ENCODE results near the gene DMAC2L.

The DMAC2L gene

GRCh38 chr14:50366115-50366514 is 54.0 kb downstream of the DMAC2L start:
- CTCF ChIA-PET, result no interaction called here
- TF ChIP-seq, protein P1, sequence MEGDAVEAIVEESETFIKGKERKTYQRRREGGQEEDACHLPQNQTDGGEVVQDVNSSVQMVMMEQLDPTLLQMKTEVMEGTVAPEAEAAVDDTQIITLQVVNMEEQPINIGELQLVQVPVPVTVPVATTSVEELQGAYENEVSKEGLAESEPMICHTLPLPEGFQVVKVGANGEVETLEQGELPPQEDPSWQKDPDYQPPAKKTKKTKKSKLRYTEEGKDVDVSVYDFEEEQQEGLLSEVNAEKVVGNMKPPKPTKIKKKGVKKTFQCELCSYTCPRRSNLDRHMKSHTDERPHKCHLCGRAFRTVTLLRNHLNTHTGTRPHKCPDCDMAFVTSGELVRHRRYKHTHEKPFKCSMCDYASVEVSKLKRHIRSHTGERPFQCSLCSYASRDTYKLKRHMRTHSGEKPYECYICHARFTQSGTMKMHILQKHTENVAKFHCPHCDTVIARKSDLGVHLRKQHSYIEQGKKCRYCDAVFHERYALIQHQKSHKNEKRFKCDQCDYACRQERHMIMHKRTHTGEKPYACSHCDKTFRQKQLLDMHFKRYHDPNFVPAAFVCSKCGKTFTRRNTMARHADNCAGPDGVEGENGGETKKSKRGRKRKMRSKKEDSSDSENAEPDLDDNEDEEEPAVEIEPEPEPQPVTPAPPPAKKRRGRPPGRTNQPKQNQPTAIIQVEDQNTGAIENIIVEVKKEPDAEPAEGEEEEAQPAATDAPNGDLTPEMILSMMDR (IDR thresholded peaks at IDR 0.05; ENCODE audit: insufficient read depth, low read length, missing control alignments), result no peak
- POLR2A ChIA-PET, result no interaction called here
- no peak overlapping the region for H3K4me3 ChIP-seq (ENCODE audit: low read depth, low read length)
- no peak for DNase-seq (ENCODE audit: low read depth, low spot score)

- ChIA-PET CTCF (no interaction called here), POLR2A (no interaction called here)
- DNase-seq (ENCODE audit: low read depth, low spot score), result no peak
- TF ChIP-seq, protein P1 (IDR thresholded peaks at IDR 0.05; ENCODE audit: insufficient read depth, low read length, missing control alignments), result no peak
- no peak overlapping the region for H3K4me3 ChIP-seq (ENCODE audit: low read depth, low read length)
These were observed 54.5 kb downstream of the DMAC2L start for GRCh38 chr14:50366589-50366988.

DNA sequence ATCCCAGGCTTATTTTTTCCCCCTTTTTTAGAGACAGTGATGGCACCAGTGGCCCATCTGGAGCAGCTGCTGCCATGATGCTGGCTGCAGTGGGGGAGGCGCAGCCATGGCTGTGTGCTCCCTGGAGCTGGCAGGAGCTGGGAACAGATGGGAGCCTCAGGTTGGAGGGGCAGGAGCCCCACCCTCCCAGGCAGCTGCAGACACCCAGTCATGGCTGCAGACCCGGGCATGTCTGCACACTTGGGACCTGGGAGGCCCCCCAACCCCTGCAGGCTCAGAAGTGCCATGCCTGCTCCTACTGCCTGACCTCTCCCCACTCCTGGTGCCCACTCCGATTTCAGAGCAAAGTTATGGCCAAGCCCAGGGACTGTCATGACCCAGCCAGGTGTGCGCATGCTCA is 59.4 kb downstream of the DMAC2L start:
- CTCF ChIA-PET, result no interaction called here

GRCh38 chr14:50373959-50374358 is 61.8 kb downstream of the DMAC2L start:
- TF ChIP-seq, protein P1 (IDR thresholded peaks at IDR 0.05; ENCODE audit: insufficient read depth, low read length, missing control alignments), result no peak
- ChIA-PET CTCF (interaction anchor here (0.7 kb wide), 1 partner anchor 56 kb away, joined by 4 read pairs; no protein-coding TSS in a partner anchor), POLR2A (no interaction called here)
- no peak overlapping the region for H3K4me3 ChIP-seq (ENCODE audit: low read depth, low read length)
- DNase-seq (ENCODE audit: low read depth, low spot score), result no peak

More for the DNA sequence above, 59.4 kb downstream of the DMAC2L start:
- H3K4me3 ChIP-seq (ENCODE audit: low read depth, low read length), result no peak overlapping the region
- TF ChIP-seq, protein P1 (IDR thresholded peaks at IDR 0.05; ENCODE audit: insufficient read depth, low read length, missing control alignments), result no peak
- no peak for DNase-seq (ENCODE audit: low read depth, low spot score)
- POLR2A ChIA-PET, result interaction anchor here (0.6 kb wide), 1 partner anchor 11 kb away, joined by 3 read pairs; no protein-coding TSS in a partner anchor

DNA sequence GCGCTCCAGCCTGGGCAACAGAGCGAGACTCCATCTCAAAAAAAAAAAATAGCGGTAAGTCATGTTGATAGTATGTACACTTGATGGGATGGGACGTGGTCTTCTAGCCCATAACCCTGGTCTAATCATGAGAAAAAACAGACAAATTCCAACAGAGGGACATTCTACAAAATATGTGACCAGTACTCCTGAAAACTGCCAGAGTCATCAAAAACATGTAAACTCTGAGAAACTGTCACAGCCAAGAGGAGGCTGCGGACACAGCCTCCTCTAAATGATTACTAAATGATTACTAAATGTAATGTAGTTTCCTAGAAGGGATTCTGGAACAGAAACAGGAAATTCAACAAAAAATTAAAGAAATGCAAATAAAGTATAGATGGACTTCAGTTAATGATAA is 63.6 kb downstream of the DMAC2L start:
- TF ChIP-seq, protein P1 (IDR thresholded peaks at IDR 0.05; ENCODE audit: insufficient read depth, low read length, missing control alignments), result no peak
- CTCF ChIA-PET, result no interaction called here
- POLR2A ChIA-PET, result no interaction called here
- no peak overlapping the region for H3K4me3 ChIP-seq (ENCODE audit: low read depth, low read length)
- DNase-seq (ENCODE audit: low read depth, low spot score), result no peak
